Measurements from ENCODE around the gene EIF4EBP3.

DNA sequence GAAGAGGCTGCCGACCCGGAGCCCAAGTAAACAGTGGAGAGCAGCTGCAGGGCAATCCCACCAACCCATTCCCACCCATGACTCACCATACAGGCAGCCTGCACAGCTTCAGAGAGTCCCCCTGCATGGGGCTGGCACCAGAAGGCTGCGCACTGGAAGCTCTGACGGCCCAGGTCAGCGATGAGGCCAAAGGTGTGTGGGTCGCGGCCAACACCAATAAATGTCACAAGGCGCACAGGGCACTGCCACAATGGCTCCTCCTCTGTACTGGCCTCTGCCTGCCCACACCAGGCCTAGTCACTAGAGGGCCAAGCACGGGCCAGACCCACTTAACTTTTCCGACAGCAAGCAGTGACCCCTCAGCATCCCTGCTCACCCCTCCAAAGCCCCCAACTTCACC lies 12.8 kb downstream of the EIF4EBP3 start:
- TF ChIP-seq, protein P1, sequence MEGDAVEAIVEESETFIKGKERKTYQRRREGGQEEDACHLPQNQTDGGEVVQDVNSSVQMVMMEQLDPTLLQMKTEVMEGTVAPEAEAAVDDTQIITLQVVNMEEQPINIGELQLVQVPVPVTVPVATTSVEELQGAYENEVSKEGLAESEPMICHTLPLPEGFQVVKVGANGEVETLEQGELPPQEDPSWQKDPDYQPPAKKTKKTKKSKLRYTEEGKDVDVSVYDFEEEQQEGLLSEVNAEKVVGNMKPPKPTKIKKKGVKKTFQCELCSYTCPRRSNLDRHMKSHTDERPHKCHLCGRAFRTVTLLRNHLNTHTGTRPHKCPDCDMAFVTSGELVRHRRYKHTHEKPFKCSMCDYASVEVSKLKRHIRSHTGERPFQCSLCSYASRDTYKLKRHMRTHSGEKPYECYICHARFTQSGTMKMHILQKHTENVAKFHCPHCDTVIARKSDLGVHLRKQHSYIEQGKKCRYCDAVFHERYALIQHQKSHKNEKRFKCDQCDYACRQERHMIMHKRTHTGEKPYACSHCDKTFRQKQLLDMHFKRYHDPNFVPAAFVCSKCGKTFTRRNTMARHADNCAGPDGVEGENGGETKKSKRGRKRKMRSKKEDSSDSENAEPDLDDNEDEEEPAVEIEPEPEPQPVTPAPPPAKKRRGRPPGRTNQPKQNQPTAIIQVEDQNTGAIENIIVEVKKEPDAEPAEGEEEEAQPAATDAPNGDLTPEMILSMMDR (IDR thresholded peaks at IDR 0.05; ENCODE audit: low read depth, low read length, missing input control) = peak; percentile 60
- TF ChIP-seq GABPA (IDR thresholded peaks at IDR 0.05 in 1 of 2, conservative IDR thresholded peaks at IDR 0.05 in 1 of 2) = peak in 1 of 2 donors; percentile 70
- TF ChIP-seq TAF1 (conservative IDR thresholded peaks at IDR 0.05) = no peak
- TF ChIP-seq EGR1 (IDR thresholded peaks at IDR 0.05; ENCODE audit: low read depth in 2 of 2) = peak in 1 of 2 donors; percentile 27
- TF ChIP-seq, protein P2, sequence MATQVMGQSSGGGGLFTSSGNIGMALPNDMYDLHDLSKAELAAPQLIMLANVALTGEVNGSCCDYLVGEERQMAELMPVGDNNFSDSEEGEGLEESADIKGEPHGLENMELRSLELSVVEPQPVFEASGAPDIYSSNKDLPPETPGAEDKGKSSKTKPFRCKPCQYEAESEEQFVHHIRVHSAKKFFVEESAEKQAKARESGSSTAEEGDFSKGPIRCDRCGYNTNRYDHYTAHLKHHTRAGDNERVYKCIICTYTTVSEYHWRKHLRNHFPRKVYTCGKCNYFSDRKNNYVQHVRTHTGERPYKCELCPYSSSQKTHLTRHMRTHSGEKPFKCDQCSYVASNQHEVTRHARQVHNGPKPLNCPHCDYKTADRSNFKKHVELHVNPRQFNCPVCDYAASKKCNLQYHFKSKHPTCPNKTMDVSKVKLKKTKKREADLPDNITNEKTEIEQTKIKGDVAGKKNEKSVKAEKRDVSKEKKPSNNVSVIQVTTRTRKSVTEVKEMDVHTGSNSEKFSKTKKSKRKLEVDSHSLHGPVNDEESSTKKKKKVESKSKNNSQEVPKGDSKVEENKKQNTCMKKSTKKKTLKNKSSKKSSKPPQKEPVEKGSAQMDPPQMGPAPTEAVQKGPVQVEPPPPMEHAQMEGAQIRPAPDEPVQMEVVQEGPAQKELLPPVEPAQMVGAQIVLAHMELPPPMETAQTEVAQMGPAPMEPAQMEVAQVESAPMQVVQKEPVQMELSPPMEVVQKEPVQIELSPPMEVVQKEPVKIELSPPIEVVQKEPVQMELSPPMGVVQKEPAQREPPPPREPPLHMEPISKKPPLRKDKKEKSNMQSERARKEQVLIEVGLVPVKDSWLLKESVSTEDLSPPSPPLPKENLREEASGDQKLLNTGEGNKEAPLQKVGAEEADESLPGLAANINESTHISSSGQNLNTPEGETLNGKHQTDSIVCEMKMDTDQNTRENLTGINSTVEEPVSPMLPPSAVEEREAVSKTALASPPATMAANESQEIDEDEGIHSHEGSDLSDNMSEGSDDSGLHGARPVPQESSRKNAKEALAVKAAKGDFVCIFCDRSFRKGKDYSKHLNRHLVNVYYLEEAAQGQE (IDR thresholded peaks at IDR 0.05) = peak; percentile 54
- TF ChIP-seq, protein P3, sequence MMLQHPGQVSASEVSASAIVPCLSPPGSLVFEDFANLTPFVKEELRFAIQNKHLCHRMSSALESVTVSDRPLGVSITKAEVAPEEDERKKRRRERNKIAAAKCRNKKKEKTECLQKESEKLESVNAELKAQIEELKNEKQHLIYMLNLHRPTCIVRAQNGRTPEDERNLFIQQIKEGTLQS (IDR thresholded peaks at IDR 0.05) = peak; percentile 49
